Body of pancreas (tissue), 4 donors: ENCODE data around the gene TMEM94. TPM values are rescaled to one million over a fixed set of nuclear protein-coding genes. Genes with fewer than 3 reads are reported as not detected.

Source experiments
- ATAC-seq: fragments of 150-250 bp; one replicate; pipeline ENCODE4 v1.9.1; 2016
- DNase-seq, 4 donors: peaks; one replicate each; pipeline ENCODE4 v3.0.0-alpha.2; 2019
- H3K27ac ChIP-seq, 4 donors: fragments of 200-600 bp; sonication (generic); 1 replicate in 3 of 4; 2 replicates in 1 of 4; pipeline versions ENCODE4 v1.5.1 to v1.6.1; 2016 to 2019; ENCODE audit warnings: mild to moderate bottlenecking in 1 of 4, mixed read lengths in 1 of 4, moderate library complexity in 1 of 4
- H3K27me3 ChIP-seq, 2 donors: fragments of 200-600 bp; sonication (generic); one replicate each; pipeline ENCODE4 v1.6.0; 2016; ENCODE audit warnings: mild to moderate bottlenecking in 1 of 2
- H3K36me3 ChIP-seq, 2 donors: fragments of 200-600 bp; sonication (generic); replicated peaks in 1 of 2; 2 replicates each; pipeline ENCODE4 v1.5.1; 2016; ENCODE audit warnings: low read depth in 2 of 2; ENCODE audit not compliant: insufficient read depth in 1 of 2
- H3K4me1 ChIP-seq: fragments of 200-600 bp; sonication (generic); one replicate; pipeline ENCODE4 v1.6.0; 2016
- H3K4me3 ChIP-seq, 2 donors: fragments of 200-600 bp; sonication (generic); 1 replicate in 1 of 2; 2 replicates in 1 of 2; pipeline ENCODE4 v1.5.1; 2016 to 2019
- H3K9me3 ChIP-seq, 3 donors: fragments of 200-600 bp; sonication (generic); 1 replicate in 2 of 3; 2 replicates in 1 of 3; pipeline ENCODE4 v1.5.1; 2016
- POLR2A ChIP-seq, 3 donors: fragments of 450-650 bp; IDR thresholded peaks; one replicate each; pipeline ENCODE4 v1.6.1; 2016; ENCODE audit warnings: antibody characterized with exemption in 3 of 3, mild to moderate bottlenecking in 2 of 3
- WGBS, 2 donors: methylation state at CpG; one replicate each; pipeline ENCODE4 v1.1.5; 2017; 5-methylcytosine and 5-hydroxymethylcytosine counted together
- intact Hi-C: fragments of 100-400 bp; cut with DNase I; formaldehyde crosslinking; loops from one replicate; pipeline ENCODE4 v1.15.1; 2023
- total RNA-seq, 2 donors: library from RNA; depleted of rRNA; stranded (reverse); fragments of >200 nt; gene quantifications; one replicate each; pipeline ENCODE4 v1.1.0, GENCODE V29; 2016
- TF ChIP-seq, protein P1 (sequence below), 7 experiments: fragments of 450-650 bp in 4 of 7; fragments of 200-600 bp in 3 of 7; sonication (generic) in 3 of 7; IDR thresholded peaks; one replicate each; pipeline ENCODE4 v1.5.1; 2016 to 2019; ENCODE audit warnings: antibody characterized with exemption in 7 of 7

The TMEM94 gene
- total RNA-seq, 2 donors from 2014 or later: 27.2 to 145 TPM

DNA sequence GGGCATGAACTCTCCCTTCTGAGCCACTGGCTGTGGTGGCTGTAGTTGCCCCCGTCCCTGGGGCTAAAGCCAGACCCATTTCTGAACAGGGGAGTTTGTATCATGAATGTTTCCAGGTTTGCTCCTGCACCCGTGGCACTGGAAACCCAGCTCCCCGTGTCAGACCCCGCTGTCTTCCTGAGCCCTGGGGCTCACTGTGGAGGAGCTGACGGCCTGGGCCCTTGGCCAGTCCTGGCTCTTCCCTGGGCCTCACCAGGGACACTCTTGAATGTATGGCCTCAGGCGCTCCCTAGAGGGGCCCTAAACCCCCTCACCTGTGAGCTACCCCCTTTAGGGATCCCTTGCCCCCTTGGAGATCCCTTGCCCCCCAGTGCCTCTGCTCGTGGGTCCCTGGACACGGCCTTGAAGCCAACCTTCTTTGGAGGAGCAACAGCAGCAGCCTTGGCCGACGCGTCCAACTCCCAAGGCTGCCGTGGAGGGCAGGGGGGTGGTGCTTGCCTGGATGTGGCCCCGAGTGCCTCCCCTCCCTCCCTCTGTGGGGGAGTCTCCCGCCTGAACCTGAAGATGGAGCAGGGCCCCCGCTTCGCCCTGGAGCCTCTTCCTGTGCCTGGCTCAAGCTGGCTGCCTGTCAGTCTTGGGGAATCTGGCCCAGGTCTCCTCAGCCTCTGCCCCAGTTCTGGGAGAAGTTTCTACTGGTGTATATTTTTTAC, 43.0 kb downstream of the TMEM94 start:
- no peak for ATAC-seq
- Histone ChIP-seq H3K4me3 (no peak overlapping the region), H3K27ac (peak overlapping the region in 1 of 4 donors; percentile 2), H3K9me3 (no peaks in the 10 kb centered on the region), H3K36me3 (peaks cover 0 to 4% of the 10 kb centered on the region in 2 donors), H3K4me1 (no peaks in the 10 kb centered on the region), H3K27me3 (no peaks in the 10 kb centered on the region)
- TF ChIP-seq, protein P1, sequence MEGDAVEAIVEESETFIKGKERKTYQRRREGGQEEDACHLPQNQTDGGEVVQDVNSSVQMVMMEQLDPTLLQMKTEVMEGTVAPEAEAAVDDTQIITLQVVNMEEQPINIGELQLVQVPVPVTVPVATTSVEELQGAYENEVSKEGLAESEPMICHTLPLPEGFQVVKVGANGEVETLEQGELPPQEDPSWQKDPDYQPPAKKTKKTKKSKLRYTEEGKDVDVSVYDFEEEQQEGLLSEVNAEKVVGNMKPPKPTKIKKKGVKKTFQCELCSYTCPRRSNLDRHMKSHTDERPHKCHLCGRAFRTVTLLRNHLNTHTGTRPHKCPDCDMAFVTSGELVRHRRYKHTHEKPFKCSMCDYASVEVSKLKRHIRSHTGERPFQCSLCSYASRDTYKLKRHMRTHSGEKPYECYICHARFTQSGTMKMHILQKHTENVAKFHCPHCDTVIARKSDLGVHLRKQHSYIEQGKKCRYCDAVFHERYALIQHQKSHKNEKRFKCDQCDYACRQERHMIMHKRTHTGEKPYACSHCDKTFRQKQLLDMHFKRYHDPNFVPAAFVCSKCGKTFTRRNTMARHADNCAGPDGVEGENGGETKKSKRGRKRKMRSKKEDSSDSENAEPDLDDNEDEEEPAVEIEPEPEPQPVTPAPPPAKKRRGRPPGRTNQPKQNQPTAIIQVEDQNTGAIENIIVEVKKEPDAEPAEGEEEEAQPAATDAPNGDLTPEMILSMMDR (IDR thresholded peaks at IDR 0.05): no peak
- no peak for TF ChIP-seq POLR2A (IDR thresholded peaks at IDR 0.05)
- 69% methylated on average over 16 of the region's 16 CpGs; no CpG with 5 or more reads in 1 of the 2 donors for WGBS, 2 donors
- DNase-seq: no peak
- intact Hi-C loops: loop anchor here (2.0 kb wide), 1 partner anchor 69 kb away; no protein-coding TSS in a partner anchor

- H3K4me1 ChIP-seq: no peaks in the 10 kb centered on the region
- DNase-seq (no peak), ATAC-seq (no peak)
- H3K4me3 ChIP-seq: no peak overlapping the region
- TF ChIP-seq, protein P1 (IDR thresholded peaks at IDR 0.05): no peak
- TF ChIP-seq POLR2A (IDR thresholded peaks at IDR 0.05): no peak
- intact Hi-C loops: loop anchor here (2.0 kb wide), 1 partner anchor 70 kb away; no protein-coding TSS in a partner anchor
- H3K27me3 ChIP-seq: no peaks in the 10 kb centered on the region
- 86 to 100% methylated on average over 4 to 17 of the region's 17 CpGs for WGBS, 2 donors
- no peaks in the 10 kb centered on the region for H3K9me3 ChIP-seq
- H3K36me3 ChIP-seq: peaks cover 0 to 2% of the 10 kb centered on the region in 2 donors
- H3K27ac ChIP-seq: no peak overlapping the region
Measured at GRCh38 chr17:75500419-75501216, 44.2 kb downstream of the TMEM94 start.

DNA sequence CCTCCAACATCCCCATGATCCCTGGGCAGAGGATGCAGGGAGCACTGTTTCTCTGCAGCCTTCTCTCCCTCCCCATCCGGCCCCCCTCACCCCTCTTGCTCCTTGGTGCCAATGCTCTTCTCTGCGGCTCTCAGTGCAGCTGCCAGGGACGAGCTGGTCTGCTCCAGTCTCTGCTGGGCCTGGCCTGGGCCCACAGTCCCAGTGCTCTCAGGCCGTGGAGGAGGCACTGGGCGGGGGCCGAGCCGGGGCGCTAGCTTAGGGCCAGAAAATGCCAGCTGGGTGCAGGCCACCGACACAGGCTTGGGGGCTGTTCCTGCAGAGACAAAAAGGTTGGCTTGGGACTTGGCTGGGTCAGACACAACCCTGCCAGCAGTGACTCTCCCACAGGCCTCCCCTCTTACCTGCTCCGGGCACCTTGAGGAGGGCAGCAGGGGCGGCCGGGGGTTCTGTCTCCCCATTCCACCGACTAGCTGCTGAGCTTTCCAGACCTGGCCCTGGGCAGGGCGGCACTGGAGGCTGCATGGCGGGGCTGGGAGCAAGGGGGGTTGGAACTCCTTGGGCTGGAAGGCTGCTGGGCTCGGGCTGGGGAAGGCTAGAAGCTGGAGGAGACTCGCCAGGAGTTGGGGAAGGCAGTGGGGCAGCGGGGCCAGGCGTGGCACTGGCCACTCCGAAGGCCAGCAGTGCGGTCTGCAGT, 45.1 kb downstream of the TMEM94 start:
- intact Hi-C loops: loop anchor here (2.0 kb wide), 1 partner anchor 71 kb away; no protein-coding TSS in a partner anchor
- DNase-seq (no peak), ATAC-seq (no peak)
- no peaks in the 10 kb centered on the region for H3K27me3 ChIP-seq
- H3K9me3 ChIP-seq: no peaks in the 10 kb centered on the region
- no peak overlapping the region for H3K4me3 ChIP-seq
- 86 to 90% methylated on average over 13 to 20 of the region's 21 CpGs for WGBS, 2 donors
- peaks cover 0 to 2% of the 10 kb centered on the region in 2 donors for H3K36me3 ChIP-seq
- TF ChIP-seq, protein P1 (IDR thresholded peaks at IDR 0.05): no peak
- TF ChIP-seq POLR2A (IDR thresholded peaks at IDR 0.05): no peak
- no peak overlapping the region for H3K27ac ChIP-seq
- no peaks in the 10 kb centered on the region for H3K4me1 ChIP-seq

GRCh38 chr17:75502072-75502720, 45.8 kb downstream of the TMEM94 start:
- no peak for DNase-seq
- H3K9me3 ChIP-seq: no peaks in the 10 kb centered on the region
- no peaks in the 10 kb centered on the region for H3K27me3 ChIP-seq
- H3K27ac ChIP-seq: no peak overlapping the region
- peaks cover 0 to 2% of the 10 kb centered on the region in 2 donors for H3K36me3 ChIP-seq
- no peak for TF ChIP-seq POLR2A (IDR thresholded peaks at IDR 0.05)
- TF ChIP-seq, protein P1 (IDR thresholded peaks at IDR 0.05): no peak
- H3K4me1 ChIP-seq: no peaks in the 10 kb centered on the region
- no peak for ATAC-seq
- 89 to 100% methylated on average over 2 to 25 of the region's 40 CpGs for WGBS, 2 donors
- intact Hi-C loops: no loop called here
- no peak overlapping the region for H3K4me3 ChIP-seq
